ENCODE data around the gene MKKS. TPM values are rescaled to one million over a fixed set of nuclear protein-coding genes. Genes with fewer than 3 reads are reported as not detected.

MKKS gene
- total RNA-seq, 1 experiment from 2014 or later: 10.6 TPM

GRCh38 chr20:10388597-10388996 is 45.4 kb downstream of the MKKS start:
- H2AFZ ChIP-seq (ENCODE audit: low read length): no peak overlapping the region
- H2BK12ac ChIP-seq (ENCODE audit: insufficient read length, low read depth, low read length): no peak overlapping the region
- no peak overlapping the region for H3K9ac ChIP-seq (ENCODE audit: extremely low read depth, insufficient read length, low read length)
- H3K14ac ChIP-seq (ENCODE audit: insufficient read depth, low read length): no peak overlapping the region
- no peaks in the 10 kb centered on the region for H3K79me2 ChIP-seq (ENCODE audit: insufficient read depth, low read length)
- no peak overlapping the region for H2BK15ac ChIP-seq (ENCODE audit: low read depth, low read length)
- H3K23me2 ChIP-seq (ENCODE audit: insufficient read length, low read depth, low read length, poor library complexity, severe bottlenecking): no peaks in the 10 kb centered on the region
- Mint-ChIP-seq H3K9me3 (peaks cover 2 to 8% of the 10 kb centered on the region in 2 experiments; a peak in 3 of 5 replicates), H3K4me3 (no peak overlapping the region), H3K27ac (no peak overlapping the region), H3K36me3 (ENCODE audit: insufficient read depth in 1 of 3, low read depth in 3 of 3) (no peaks in the 10 kb centered on the region; a peak in 3 of 7 replicates), H3K4me1 (peaks cover 2 to 4% of the 10 kb centered on the region in 2 experiments; a peak in 1 of 4 replicates), H3K27me3 (ENCODE audit: low read depth) (peaks cover 2% of the 10 kb centered on the region; the same call in 1 of the 2 replicates)
- no peak overlapping the region for H2BK5ac ChIP-seq (ENCODE audit: insufficient read length, low read length)
- no peak for DNase-seq
- no peaks in the 10 kb centered on the region for H3K9me3 ChIP-seq (ENCODE audit: control insufficient read depth, low read depth, low read length)
- H3K27ac ChIP-seq (ENCODE audit: insufficient read length, low read depth, low read length): no peak overlapping the region
- H3K4me1 ChIP-seq (ENCODE audit: insufficient read depth, low read length): no peaks in the 10 kb centered on the region
- H2AK5ac ChIP-seq (ENCODE audit: insufficient read length, low read length): no peak overlapping the region
- no CpG with 5 or more reads among the region's 4 CpGs for WGBS (ENCODE audit: extremely low coverage, insufficient read length, low lambda C conversion rate)
- H3K79me1 ChIP-seq (ENCODE audit: insufficient read depth, low read depth, low read length, poor library complexity, severe bottlenecking): no peaks in the 10 kb centered on the region
- H3K4ac ChIP-seq (ENCODE audit: low read depth, low read length): no peak overlapping the region
- H3K56ac ChIP-seq (ENCODE audit: insufficient read length, low read depth, low read length): no peak overlapping the region
- H3K23ac ChIP-seq (ENCODE audit: insufficient read length, low read depth, low read length): no peak overlapping the region
- no peak overlapping the region for H4K5ac ChIP-seq (ENCODE audit: insufficient read length, low read depth, low read length)
- H4K91ac ChIP-seq (ENCODE audit: insufficient read length, low read depth, low read length): no peak overlapping the region
- no peaks in the 10 kb centered on the region for H3K27me3 ChIP-seq (ENCODE audit: insufficient read depth, low read length)
- TF ChIP-seq CTCF (conservative IDR thresholded peaks at IDR 0.05): no peak
- no peak overlapping the region for H3K4me2 ChIP-seq (ENCODE audit: insufficient read depth, insufficient read length, low read length)
- H4K8ac ChIP-seq (replicated peaks; ENCODE audit: insufficient read length, low read depth, low read length): no peak overlapping the region
- no peak overlapping the region for H3K18ac ChIP-seq (ENCODE audit: insufficient read length, low read depth, low read length)
- no peak overlapping the region for H3T11ph ChIP-seq (ENCODE audit: low read length)
- H4K20me1 ChIP-seq (ENCODE audit: control insufficient read depth, insufficient read depth, insufficient read length): no peaks in the 10 kb centered on the region
- no peak overlapping the region for H2BK20ac ChIP-seq (ENCODE audit: low read depth, low read length, poor library complexity, severe bottlenecking)
- H2BK120ac ChIP-seq (ENCODE audit: low read depth, low read length, poor library complexity, severe bottlenecking): no peak overlapping the region
